ENCODE results near the gene WTIP. TPM values are rescaled to one million over a fixed set of nuclear protein-coding genes. Genes with fewer than 3 reads are reported as not detected.

The WTIP gene
- total RNA-seq, 1 experiment from 2014 or later, result 73.6 TPM

- ChIA-PET CTCF (interaction anchor here (0.7 kb wide), 1 partner anchor 168 kb away, joined by 4 read pairs; no protein-coding TSS in a partner anchor), POLR2A (interaction anchor here (0.6 kb wide), 1 partner anchor 1016 kb away, joined by 6 read pairs; no protein-coding TSS in a partner anchor)
- Histone ChIP-seq H3K4me1 (ENCODE audit: control insufficient read depth, insufficient read depth, low read length) (peaks cover 22% of the 10 kb centered on the region), H3K4me3 (ENCODE audit: low read depth in 2 of 2, low read length in 2 of 2) (no peak overlapping the region), H3K9me3 (ENCODE audit: control insufficient read depth, insufficient read depth, low read depth, low read length) (no peaks in the 10 kb centered on the region), H3K27me3 (ENCODE audit: control insufficient read depth, insufficient read depth, low read length) (no peaks in the 10 kb centered on the region), H3K36me3 (ENCODE audit: control insufficient read depth, insufficient read depth, low read length) (no peaks in the 10 kb centered on the region), H3K27ac (ENCODE audit: low read length) (no peak overlapping the region)
- TF ChIP-seq SIN3A (IDR thresholded peaks at IDR 0.05; ENCODE audit: borderline replicate concordance, insufficient read depth, low read depth, low read length) (no peak), REST (IDR thresholded peaks at IDR 0.05; ENCODE audit: insufficient read depth in 1 of 2, low read depth in 2 of 2, low read length in 1 of 2) (no peak), POLR2AphosphoS5 (IDR thresholded peaks at IDR 0.05; ENCODE audit: low read depth, low read length) (no peak), TCF7L2 (IDR thresholded peaks at IDR 0.05; ENCODE audit: low read depth, low read length) (no peak)
- TF ChIP-seq, protein P1, sequence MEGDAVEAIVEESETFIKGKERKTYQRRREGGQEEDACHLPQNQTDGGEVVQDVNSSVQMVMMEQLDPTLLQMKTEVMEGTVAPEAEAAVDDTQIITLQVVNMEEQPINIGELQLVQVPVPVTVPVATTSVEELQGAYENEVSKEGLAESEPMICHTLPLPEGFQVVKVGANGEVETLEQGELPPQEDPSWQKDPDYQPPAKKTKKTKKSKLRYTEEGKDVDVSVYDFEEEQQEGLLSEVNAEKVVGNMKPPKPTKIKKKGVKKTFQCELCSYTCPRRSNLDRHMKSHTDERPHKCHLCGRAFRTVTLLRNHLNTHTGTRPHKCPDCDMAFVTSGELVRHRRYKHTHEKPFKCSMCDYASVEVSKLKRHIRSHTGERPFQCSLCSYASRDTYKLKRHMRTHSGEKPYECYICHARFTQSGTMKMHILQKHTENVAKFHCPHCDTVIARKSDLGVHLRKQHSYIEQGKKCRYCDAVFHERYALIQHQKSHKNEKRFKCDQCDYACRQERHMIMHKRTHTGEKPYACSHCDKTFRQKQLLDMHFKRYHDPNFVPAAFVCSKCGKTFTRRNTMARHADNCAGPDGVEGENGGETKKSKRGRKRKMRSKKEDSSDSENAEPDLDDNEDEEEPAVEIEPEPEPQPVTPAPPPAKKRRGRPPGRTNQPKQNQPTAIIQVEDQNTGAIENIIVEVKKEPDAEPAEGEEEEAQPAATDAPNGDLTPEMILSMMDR (IDR thresholded peaks at IDR 0.05), result no peak
- no TSS peak for BruUV-seq (replicated peaks)
- in situ Hi-C loops (cut with HindIII; ENCODE audit: low pct_unique_long_range_greater_than_20kb, low sequenced_read_pairs) (no loop called here), intact Hi-C loops (cut with micrococcal nuclease; ENCODE audit: unreplicated experiment) (no loop called here)
- no peak for DNase-seq (ENCODE audit: low read depth, low spot score)
- no peak for ATAC-seq
These were observed 21.2 kb downstream of the WTIP start for GRCh38 chr19:34502582-34503411.

GRCh38 chr19:34503531-34504272 lies 22.1 kb downstream of the WTIP start:
- ATAC-seq, result no peak

More at GRCh38 chr19:34503531-34504272, 22.1 kb downstream of the WTIP start:
- no TSS peak for BruUV-seq (replicated peaks)
- H3K27me3 ChIP-seq (ENCODE audit: control insufficient read depth, insufficient read depth, low read length), result no peaks in the 10 kb centered on the region
- H3K4me3 ChIP-seq (ENCODE audit: low read depth in 2 of 2, low read length in 2 of 2), result no peak overlapping the region
- H3K9me3 ChIP-seq (ENCODE audit: control insufficient read depth, insufficient read depth, low read depth, low read length), result no peaks in the 10 kb centered on the region
- DNase-seq (ENCODE audit: low read depth, low spot score), result no peak
- ChIA-PET CTCF (no interaction called here), POLR2A (no interaction called here)
- peaks cover 22% of the 10 kb centered on the region for H3K4me1 ChIP-seq (ENCODE audit: control insufficient read depth, insufficient read depth, low read length)
- in situ Hi-C loops (cut with HindIII; ENCODE audit: low pct_unique_long_range_greater_than_20kb, low sequenced_read_pairs), result no loop called here
- intact Hi-C loops (cut with micrococcal nuclease; ENCODE audit: unreplicated experiment), result no loop called here
- no peak overlapping the region for H3K27ac ChIP-seq (ENCODE audit: low read length)
- no peaks in the 10 kb centered on the region for H3K36me3 ChIP-seq (ENCODE audit: control insufficient read depth, insufficient read depth, low read length)
- TF ChIP-seq TCF7L2 (IDR thresholded peaks at IDR 0.05; ENCODE audit: low read depth, low read length) (no peak), POLR2AphosphoS5 (IDR thresholded peaks at IDR 0.05; ENCODE audit: low read depth, low read length) (no peak)
- TF ChIP-seq, protein P1 (IDR thresholded peaks at IDR 0.05), result no peak
